H1 (cell line): ENCODE results near the gene PLCH2.

Source experiments
- BRCA1 ChIP-seq: IDR thresholded peaks from 2 replicates; pipeline ENCODE4 v1.6.1; 2012; ENCODE audit warnings: low read depth, low read length, improper control_type of control experiment
- EP300 ChIP-seq, 2 experiments: IDR thresholded peaks; 1 replicate in 1 of 2; 2 replicates in 1 of 2; pipeline ENCODE4 v1.6.1; 2011 to 2012; ENCODE audit warnings: low read depth in 2 of 2, low read length in 2 of 2, mild to moderate bottlenecking in 2 of 2, borderline replicate concordance in 1 of 2, inconsistent platforms in 1 of 2, moderate library complexity in 1 of 2
- EZH2 ChIP-seq: fragments of 200-600 bp; sonication (generic); IDR thresholded peaks from 2 replicates; pipeline ENCODE4 v1.7.1; 2012; ENCODE audit warnings: low read depth, mild to moderate bottlenecking, moderate library complexity, low read length, inconsistent platforms; ENCODE audit not compliant: severe bottlenecking
- HDAC6 ChIP-seq: IDR thresholded peaks from one replicate; pipeline ENCODE4 v1.7.1; 2012; ENCODE audit warnings: low read depth, mild to moderate bottlenecking, inconsistent platforms, low read length, moderate library complexity
- MAFK ChIP-seq: IDR thresholded peaks from 2 replicates; pipeline ENCODE4 v1.6.1; 2012; ENCODE audit warnings: low read depth, mild to moderate bottlenecking, improper control_type of control experiment, low read length
- MAX ChIP-seq: IDR thresholded peaks from 2 replicates; pipeline ENCODE4 v1.6.1; 2012; ENCODE audit warnings: inconsistent platforms
- POLR2A ChIP-seq, 2 experiments: IDR thresholded peaks; 1 replicate in 1 of 2; 2 replicates in 1 of 2; pipeline ENCODE4 v1.6.1; 2011; ENCODE audit warnings: low read depth in 2 of 2, low read length in 2 of 2, mild to moderate bottlenecking in 2 of 2; ENCODE audit errors: control extremely low read depth in 1 of 2
- POU5F1 ChIP-seq: IDR thresholded peaks from 2 replicates; pipeline ENCODE4 v1.6.1; 2011; ENCODE audit warnings: low read depth, mild to moderate bottlenecking, low read length, moderate library complexity
- RAD21 ChIP-seq, 2 experiments: IDR thresholded peaks in 1 of 2; conservative IDR thresholded peaks in 1 of 2; 2 replicates each; pipeline ENCODE4 v1.6.1; 2011; ENCODE audit warnings: low read depth in 2 of 2, low read length in 2 of 2, improper control_type of control experiment in 1 of 2, inconsistent platforms in 1 of 2, mild to moderate bottlenecking in 1 of 2, moderate library complexity in 1 of 2
- RNF2 ChIP-seq: fragments of 200-900, 300-1000 bp; sonication (generic); IDR thresholded peaks from 2 replicates; pipeline ENCODE4 v1.7.1; 2016; ENCODE audit warnings: borderline replicate concordance, low read depth, mild to moderate bottlenecking, antibody characterized with exemption, low read length; ENCODE audit not compliant: poor library complexity, severe bottlenecking; ENCODE audit errors: missing control alignments
- TCF12 ChIP-seq: IDR thresholded peaks from 2 replicates; pipeline ENCODE4 v1.6.1; 2011; ENCODE audit warnings: low read depth, mild to moderate bottlenecking, low read length
- YY1 ChIP-seq: IDR thresholded peaks from 2 replicates; pipeline ENCODE4 v1.6.1; 2011; ENCODE audit warnings: low read depth, mild to moderate bottlenecking, low read length
- ZNF274 ChIP-seq: IDR thresholded peaks from 2 replicates; pipeline ENCODE4 v1.7.0; 2012; ENCODE audit warnings: low read length, borderline replicate concordance; ENCODE audit errors: extremely low read depth
- TF ChIP-seq, protein P1 (sequence below), 3 experiments: IDR thresholded peaks; 1 replicate in 2 of 3; 2 replicates in 1 of 3; pipeline versions ENCODE4 v1.5.1 to v1.6.1; 2011; ENCODE audit warnings: low read length in 3 of 3, mild to moderate bottlenecking in 3 of 3, inconsistent platforms in 2 of 3, low read depth in 1 of 3, moderate library complexity in 1 of 3; ENCODE audit not compliant: insufficient read depth in 1 of 3; ENCODE audit errors: control extremely low read depth in 1 of 3

GRCh38 chr1:2437617-2438016 is 38.5 kb upstream of the PLCH2 start:
- TF ChIP-seq POLR2A (IDR thresholded peaks at IDR 0.05; ENCODE audit: control extremely low read depth in 1 of 2, low read depth in 2 of 2, low read length in 2 of 2) = no peak
- no peak for TF ChIP-seq EP300 (IDR thresholded peaks at IDR 0.05; ENCODE audit: borderline replicate concordance in 1 of 2, low read depth in 2 of 2, low read length in 2 of 2)
- TF ChIP-seq ZNF274 = no peak
- no peak for TF ChIP-seq HDAC6
- TF ChIP-seq, protein P1, sequence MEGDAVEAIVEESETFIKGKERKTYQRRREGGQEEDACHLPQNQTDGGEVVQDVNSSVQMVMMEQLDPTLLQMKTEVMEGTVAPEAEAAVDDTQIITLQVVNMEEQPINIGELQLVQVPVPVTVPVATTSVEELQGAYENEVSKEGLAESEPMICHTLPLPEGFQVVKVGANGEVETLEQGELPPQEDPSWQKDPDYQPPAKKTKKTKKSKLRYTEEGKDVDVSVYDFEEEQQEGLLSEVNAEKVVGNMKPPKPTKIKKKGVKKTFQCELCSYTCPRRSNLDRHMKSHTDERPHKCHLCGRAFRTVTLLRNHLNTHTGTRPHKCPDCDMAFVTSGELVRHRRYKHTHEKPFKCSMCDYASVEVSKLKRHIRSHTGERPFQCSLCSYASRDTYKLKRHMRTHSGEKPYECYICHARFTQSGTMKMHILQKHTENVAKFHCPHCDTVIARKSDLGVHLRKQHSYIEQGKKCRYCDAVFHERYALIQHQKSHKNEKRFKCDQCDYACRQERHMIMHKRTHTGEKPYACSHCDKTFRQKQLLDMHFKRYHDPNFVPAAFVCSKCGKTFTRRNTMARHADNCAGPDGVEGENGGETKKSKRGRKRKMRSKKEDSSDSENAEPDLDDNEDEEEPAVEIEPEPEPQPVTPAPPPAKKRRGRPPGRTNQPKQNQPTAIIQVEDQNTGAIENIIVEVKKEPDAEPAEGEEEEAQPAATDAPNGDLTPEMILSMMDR (IDR thresholded peaks at IDR 0.05; ENCODE audit: control extremely low read depth in 1 of 3, insufficient read depth in 1 of 3, low read depth in 1 of 3, low read length in 3 of 3) = no peak
- TF ChIP-seq RNF2 = no peak
- TF ChIP-seq MAFK = no peak
- no peak for TF ChIP-seq EZH2
- no peak for TF ChIP-seq BRCA1
- no peak for TF ChIP-seq MAX
- no peak for TF ChIP-seq YY1
- no peak for TF ChIP-seq TCF12
- no peak for TF ChIP-seq POU5F1
- TF ChIP-seq RAD21 (IDR thresholded peaks at IDR 0.05 in 1 of 2, conservative IDR thresholded peaks at IDR 0.05 in 1 of 2; ENCODE audit: low read depth in 2 of 2, low read length in 2 of 2) = no peak
